CD8-positive, alpha-beta memory T cell (primary cell): ENCODE data around the gene OSMR. TPM values are rescaled to one million over a fixed set of nuclear protein-coding genes. Genes with fewer than 3 reads are reported as not detected.

ENCODE experiments used
- CTCF ChIA-PET: fragments of 350-600 bp; sonication (Branson Sonifier 250); formaldehyde crosslinking; loops from one replicate; lab custom pipeline; 2021; ENCODE audit warnings: antibody characterized with exemption; lab: Charles Lee
- POLR2A ChIA-PET: fragments of 350-600 bp; sonication (Branson Sonifier 250); formaldehyde crosslinking; loops from one replicate; lab custom pipeline; 2021; ENCODE audit warnings: antibody characterized with exemption; lab: Charles Lee
- DNase-seq, 5 donors: peaks; one replicate each; pipeline versions ENCODE4 v3.0.0 to v3.0.0-alpha.2; 2020 to 2022; ENCODE audit warnings: mixed read lengths in 1 of 5
- H3K27ac ChIP-seq: one replicate; pipeline ENCODE4 v1.7.0; 2013; ENCODE audit warnings: low read depth, mild to moderate bottlenecking, low read length, moderate library complexity
- H3K27me3 ChIP-seq: 2 replicates; pipeline ENCODE4 v1.7.0; 2013; ENCODE audit warnings: low read length, mild to moderate bottlenecking; ENCODE audit not compliant: insufficient read depth, poor library complexity, severe bottlenecking
- H3K36me3 ChIP-seq: 2 replicates; pipeline ENCODE4 v1.7.0; 2013; ENCODE audit warnings: mild to moderate bottlenecking, low read length, moderate library complexity; ENCODE audit not compliant: insufficient read depth
- H3K4me1 ChIP-seq: 2 replicates; pipeline ENCODE4 v1.7.0; 2013; ENCODE audit warnings: mild to moderate bottlenecking, low read length, moderate library complexity; ENCODE audit not compliant: insufficient read depth
- H3K4me3 ChIP-seq: 2 replicates; pipeline ENCODE4 v1.7.0; 2013; ENCODE audit warnings: mild to moderate bottlenecking, low read length
- H3K9me3 ChIP-seq: 2 replicates; pipeline ENCODE4 v1.7.0; 2013; ENCODE audit warnings: mild to moderate bottlenecking, low read length
- H3K27ac Mint-ChIP-seq, 8 donors: one replicate each; pipeline ENCODE4 v1.8.0; 2020 to 2021; ENCODE audit warnings: mixed read lengths in 8 of 8, mild to moderate bottlenecking in 6 of 8, inconsistent platforms in 3 of 8, moderate library complexity in 3 of 8
- H3K27me3 Mint-ChIP-seq, 2 donors: one replicate each; pipeline ENCODE4 v1.8.0; 2020 to 2021; ENCODE audit warnings: mixed read lengths in 2 of 2, mild to moderate bottlenecking in 1 of 2, moderate library complexity in 1 of 2
- H3K36me3 Mint-ChIP-seq, 3 donors: one replicate each; pipeline ENCODE4 v1.8.0; 2020 to 2021; ENCODE audit warnings: mixed read lengths in 3 of 3, inconsistent platforms in 1 of 3, mild to moderate bottlenecking in 1 of 3
- H3K4me1 Mint-ChIP-seq, 3 donors: one replicate each; pipeline ENCODE4 v1.8.0; 2020 to 2021; ENCODE audit warnings: mixed read lengths in 3 of 3, inconsistent platforms in 1 of 3, mild to moderate bottlenecking in 1 of 3
- H3K4me3 Mint-ChIP-seq, 7 donors: one replicate each; pipeline ENCODE4 v1.8.0; 2020 to 2021; ENCODE audit warnings: mixed read lengths in 7 of 7, mild to moderate bottlenecking in 6 of 7, moderate library complexity in 4 of 7, inconsistent platforms in 2 of 7
- H3K9me3 Mint-ChIP-seq, 5 donors: one replicate each; pipeline ENCODE4 v1.8.0; 2020 to 2022; ENCODE audit warnings: mixed read lengths in 5 of 5, mild to moderate bottlenecking in 3 of 5, moderate library complexity in 2 of 5, inconsistent platforms in 1 of 5
- polyA plus RNA-seq: library from polyadenylated mRNA; unstranded; fragments of 300-500 nt; fragmentation: Illumina TruSeq; gene quantifications from one replicate; pipeline ENCODE4 v1.2.3, GENCODE V29; 2021
- total RNA-seq, 2 experiments: library from RNA; stranded (reverse); gene quantifications; one replicate each; pipeline ENCODE4 v1.2.3, GENCODE V29; 2021

OSMR gene
- total and polyA plus RNA-seq, 3 experiments from 2014 or later, result not detected

DNA sequence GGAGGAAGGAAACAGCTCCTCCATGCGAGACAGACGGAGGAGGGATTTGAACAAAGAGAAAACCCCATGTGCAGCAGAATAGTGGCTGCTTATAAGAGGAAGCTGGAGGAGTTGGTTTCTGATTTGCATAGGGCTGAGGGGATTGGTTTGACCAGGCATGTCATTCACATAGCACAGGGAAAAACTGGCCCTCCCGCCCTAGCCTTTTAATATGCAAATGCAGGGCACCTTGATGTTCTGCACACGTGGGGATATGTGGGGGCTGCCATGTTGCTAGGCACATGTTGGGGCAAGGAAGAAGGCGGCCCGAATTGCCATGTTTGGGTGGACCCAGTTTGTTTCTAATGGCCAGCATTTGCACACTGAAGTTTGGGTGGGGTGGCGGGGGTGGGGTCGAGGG is 42.2 kb downstream of the OSMR start:
- H3K27ac ChIP-seq, result no peak overlapping the region
- ChIA-PET POLR2A (no interaction called here), CTCF (no interaction called here)
- no peak for DNase-seq
- peaks cover 0 to 3% (median 0%) of the 10 kb centered on the region in 5 donors for H3K9me3 Mint-ChIP-seq
- no peaks in the 10 kb centered on the region for H3K4me1 ChIP-seq
- no peaks in the 10 kb centered on the region for H3K27me3 ChIP-seq
- H3K36me3 Mint-ChIP-seq, result no peaks in the 10 kb centered on the region
- H3K27me3 Mint-ChIP-seq, result peaks cover 13 to 38% of the 10 kb centered on the region in 2 donors
- H3K27ac Mint-ChIP-seq, result no peak overlapping the region
- H3K9me3 ChIP-seq, result no peaks in the 10 kb centered on the region
- H3K4me1 Mint-ChIP-seq, result no peaks in the 10 kb centered on the region
- H3K4me3 Mint-ChIP-seq, result no peak overlapping the region
- no peaks in the 10 kb centered on the region for H3K36me3 ChIP-seq
- no peak overlapping the region for H3K4me3 ChIP-seq

DNA sequence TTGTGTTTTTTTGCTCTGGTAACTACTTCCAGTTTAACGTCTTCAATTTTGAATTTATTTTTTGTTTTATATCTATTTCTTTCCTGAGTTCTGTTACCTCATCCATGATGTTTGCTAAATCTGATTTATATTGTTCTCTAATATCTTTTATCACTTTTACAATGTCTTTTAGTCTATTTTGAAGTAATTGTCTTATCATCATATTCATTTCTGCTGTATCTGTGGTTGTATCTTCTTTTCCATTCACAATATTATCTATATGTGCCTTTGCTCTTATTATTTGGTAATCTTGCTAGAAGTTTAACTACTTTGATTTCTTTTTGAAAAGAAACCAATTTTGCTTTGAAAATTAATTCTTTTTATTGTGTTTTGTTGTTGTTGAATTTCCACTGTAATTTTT is 43.6 kb downstream of the OSMR start:
- DNase-seq, result no peak
- Histone ChIP-seq H3K36me3 (no peaks in the 10 kb centered on the region), H3K27me3 (no peaks in the 10 kb centered on the region), H3K4me3 (no peak overlapping the region), H3K27ac (no peak overlapping the region), H3K9me3 (no peaks in the 10 kb centered on the region), H3K4me1 (no peaks in the 10 kb centered on the region)
- POLR2A ChIA-PET, result no interaction called here
- Mint-ChIP-seq H3K36me3 (no peaks in the 10 kb centered on the region), H3K4me3 (no peak overlapping the region), H3K4me1 (no peaks in the 10 kb centered on the region), H3K9me3 (peaks cover 4 to 13% (median 5%) of the 10 kb centered on the region in 5 donors), H3K27me3 (peaks cover 13 to 38% of the 10 kb centered on the region in 2 donors), H3K27ac (no peak overlapping the region)
- CTCF ChIA-PET, result no interaction called here

DNA sequence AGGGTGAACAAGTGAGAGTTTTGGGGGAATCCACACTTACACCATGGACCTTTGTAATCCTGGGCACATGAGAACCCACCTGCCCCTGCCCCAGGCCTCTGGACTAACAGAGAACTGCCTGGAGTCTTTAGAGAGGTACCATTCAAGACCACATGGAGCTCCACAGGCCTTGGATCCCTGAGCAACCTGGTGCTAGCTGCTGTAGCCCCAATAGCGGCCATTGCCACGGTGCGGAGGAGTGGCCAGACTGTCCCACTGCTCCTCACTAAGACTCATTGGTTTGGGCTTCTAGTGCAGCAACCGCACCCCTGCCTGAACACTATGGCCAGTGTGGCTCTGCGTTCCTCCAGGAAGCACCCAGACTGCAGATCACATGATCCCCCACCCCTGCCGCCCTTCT is 45.8 kb downstream of the OSMR start:
- Histone ChIP-seq H3K9me3 (no peaks in the 10 kb centered on the region), H3K4me3 (no peak overlapping the region), H3K27ac (no peak overlapping the region), H3K27me3 (no peaks in the 10 kb centered on the region), H3K4me1 (no peaks in the 10 kb centered on the region), H3K36me3 (no peaks in the 10 kb centered on the region)
- CTCF ChIA-PET, result no interaction called here
- H3K36me3 Mint-ChIP-seq, result no peaks in the 10 kb centered on the region
- no peak for DNase-seq
- POLR2A ChIA-PET, result no interaction called here
- no peaks in the 10 kb centered on the region for H3K4me1 Mint-ChIP-seq
- peaks cover 13 to 29% of the 10 kb centered on the region in 2 donors for H3K27me3 Mint-ChIP-seq
- H3K27ac Mint-ChIP-seq, result no peak overlapping the region
- peaks cover 5 to 26% (median 17%) of the 10 kb centered on the region in 5 donors for H3K9me3 Mint-ChIP-seq
- H3K4me3 Mint-ChIP-seq, result no peak overlapping the region

DNA sequence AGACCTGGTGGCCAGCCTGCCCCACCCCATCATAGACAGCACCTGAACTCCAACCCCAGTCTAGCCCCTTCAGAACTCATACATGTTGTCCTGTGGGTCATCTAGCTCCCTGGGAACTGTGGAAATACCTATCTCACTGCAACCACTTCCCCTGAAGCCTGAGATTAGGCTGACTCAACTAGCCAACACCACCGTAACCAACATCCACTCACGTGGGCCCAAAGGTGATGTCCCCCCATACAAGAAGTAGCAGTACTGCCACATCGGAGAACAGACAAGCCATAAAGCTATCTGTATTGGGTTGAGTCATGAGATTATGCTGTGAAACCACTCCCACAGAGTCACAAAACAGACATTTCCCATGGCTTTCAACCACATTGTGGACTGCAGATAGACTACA is 46.6 kb downstream of the OSMR start:
- CTCF ChIA-PET, result no interaction called here
- no peak for DNase-seq

DNA sequence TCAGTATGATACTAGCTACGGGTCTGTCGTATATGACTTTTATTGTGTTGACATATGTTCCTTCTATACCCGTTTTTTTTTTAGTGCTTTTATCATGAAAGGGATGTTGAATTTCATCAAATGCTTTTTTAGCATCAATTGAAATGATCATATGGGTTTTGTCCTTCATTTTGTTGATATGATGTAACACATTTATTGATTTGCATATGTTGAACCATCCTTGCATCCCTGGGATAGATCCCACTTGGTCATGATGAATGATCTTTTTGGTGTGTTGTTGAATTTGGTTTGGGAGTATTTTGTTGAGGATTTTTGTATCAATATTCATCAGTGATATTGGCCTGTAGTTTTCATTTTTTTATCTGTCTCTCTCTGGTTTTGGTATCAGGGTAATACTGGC is 50.9 kb downstream of the OSMR start:
- Histone ChIP-seq H3K36me3 (no peaks in the 10 kb centered on the region), H3K4me3 (no peak overlapping the region), H3K4me1 (no peaks in the 10 kb centered on the region), H3K27ac (no peak overlapping the region), H3K27me3 (no peaks in the 10 kb centered on the region), H3K9me3 (no peaks in the 10 kb centered on the region)
- Mint-ChIP-seq H3K27ac (no peak overlapping the region), H3K4me3 (no peak overlapping the region), H3K4me1 (no peaks in the 10 kb centered on the region), H3K9me3 (peaks cover 7 to 32% (median 18%) of the 10 kb centered on the region in 5 donors), H3K27me3 (peaks cover 7 to 30% of the 10 kb centered on the region in 2 donors), H3K36me3 (no peaks in the 10 kb centered on the region)
- no peak for DNase-seq
- POLR2A ChIA-PET, result no interaction called here
- CTCF ChIA-PET, result no interaction called here

More for the DNA sequence above, 46.6 kb downstream of the OSMR start:
- Histone ChIP-seq H3K4me1 (no peaks in the 10 kb centered on the region), H3K4me3 (no peak overlapping the region), H3K9me3 (no peaks in the 10 kb centered on the region), H3K27ac (no peak overlapping the region), H3K36me3 (no peaks in the 10 kb centered on the region), H3K27me3 (no peaks in the 10 kb centered on the region)
- no peaks in the 10 kb centered on the region for H3K4me1 Mint-ChIP-seq
- H3K27ac Mint-ChIP-seq, result no peak overlapping the region
- H3K9me3 Mint-ChIP-seq, result peaks cover 7 to 32% (median 18%) of the 10 kb centered on the region in 5 donors
- peaks cover 13 to 34% of the 10 kb centered on the region in 2 donors for H3K27me3 Mint-ChIP-seq
- H3K4me3 Mint-ChIP-seq, result no peak overlapping the region
- POLR2A ChIA-PET, result no interaction called here
- H3K36me3 Mint-ChIP-seq, result no peaks in the 10 kb centered on the region

DNA sequence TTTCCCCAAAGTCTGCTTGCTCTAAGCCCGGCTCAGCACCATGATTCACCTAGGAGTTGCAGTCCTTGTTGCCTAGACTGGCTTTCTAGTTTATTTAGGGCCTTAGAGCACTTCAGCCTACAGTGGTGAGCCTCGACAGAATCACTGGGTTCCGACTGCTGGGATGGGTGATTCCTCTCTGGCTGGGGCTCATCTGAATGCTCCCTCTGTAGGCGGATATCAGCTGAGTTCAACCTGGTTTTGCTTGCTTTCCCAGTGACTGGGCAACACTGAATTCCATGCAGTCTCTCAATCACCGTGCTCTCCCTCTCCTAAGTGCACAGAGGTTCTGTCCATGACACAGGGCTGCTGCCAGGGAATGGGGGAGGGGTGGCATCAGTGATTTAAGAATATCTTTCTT is 54.1 kb downstream of the OSMR start:
- H3K4me3 Mint-ChIP-seq, result no peak overlapping the region
- Histone ChIP-seq H3K9me3 (no peaks in the 10 kb centered on the region), H3K4me1 (no peaks in the 10 kb centered on the region), H3K4me3 (no peak overlapping the region), H3K27me3 (no peaks in the 10 kb centered on the region), H3K36me3 (no peaks in the 10 kb centered on the region), H3K27ac (no peak overlapping the region)
- peaks cover 2 to 30% of the 10 kb centered on the region in 2 donors for H3K27me3 Mint-ChIP-seq
- ChIA-PET POLR2A (no interaction called here), CTCF (no interaction called here)
- peaks cover 4 to 26% (median 5%) of the 10 kb centered on the region in 5 donors for H3K9me3 Mint-ChIP-seq
- H3K4me1 Mint-ChIP-seq, result no peaks in the 10 kb centered on the region
- DNase-seq, result no peak
- H3K27ac Mint-ChIP-seq, result no peak overlapping the region
- peaks cover 0 to 8% (median 3%) of the 10 kb centered on the region in 3 donors for H3K36me3 Mint-ChIP-seq

DNA sequence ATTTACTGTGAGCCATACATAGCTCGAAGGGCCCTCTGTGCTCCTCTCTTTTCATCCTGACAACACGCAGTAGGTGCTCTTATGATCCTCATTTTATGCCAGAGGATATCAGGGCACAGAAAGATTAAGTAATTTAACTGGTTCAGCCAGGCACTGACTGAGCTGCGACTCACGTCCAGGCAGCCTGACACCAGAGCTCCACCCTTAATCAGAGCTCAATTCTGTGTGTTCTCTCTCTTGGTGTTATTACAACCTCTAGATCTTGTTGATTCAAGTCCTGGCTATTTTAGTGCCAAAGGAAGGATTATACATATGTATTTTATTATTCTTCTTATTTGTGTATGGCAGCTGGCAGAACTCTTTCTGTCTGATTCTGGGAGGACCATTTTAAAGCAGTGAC is 59.7 kb downstream of the OSMR start:
- no peaks in the 10 kb centered on the region for H3K4me1 Mint-ChIP-seq
- no peak for DNase-seq
- no peaks in the 10 kb centered on the region for H3K4me1 ChIP-seq
- H3K27me3 ChIP-seq, result no peaks in the 10 kb centered on the region
- no peak overlapping the region for H3K4me3 ChIP-seq
- no peaks in the 10 kb centered on the region for H3K9me3 ChIP-seq
- H3K36me3 ChIP-seq, result no peaks in the 10 kb centered on the region
- ChIA-PET POLR2A (no interaction called here), CTCF (no interaction called here)
- no peak overlapping the region for H3K27ac Mint-ChIP-seq
- H3K9me3 Mint-ChIP-seq, result peaks cover 4 to 18% (median 11%) of the 10 kb centered on the region in 5 donors
- peaks cover 0 to 11% (median 3%) of the 10 kb centered on the region in 3 donors for H3K36me3 Mint-ChIP-seq
- H3K4me3 Mint-ChIP-seq, result no peak overlapping the region
- no peak overlapping the region for H3K27ac ChIP-seq
- H3K27me3 Mint-ChIP-seq, result peaks cover 10 to 49% of the 10 kb centered on the region in 2 donors

DNA sequence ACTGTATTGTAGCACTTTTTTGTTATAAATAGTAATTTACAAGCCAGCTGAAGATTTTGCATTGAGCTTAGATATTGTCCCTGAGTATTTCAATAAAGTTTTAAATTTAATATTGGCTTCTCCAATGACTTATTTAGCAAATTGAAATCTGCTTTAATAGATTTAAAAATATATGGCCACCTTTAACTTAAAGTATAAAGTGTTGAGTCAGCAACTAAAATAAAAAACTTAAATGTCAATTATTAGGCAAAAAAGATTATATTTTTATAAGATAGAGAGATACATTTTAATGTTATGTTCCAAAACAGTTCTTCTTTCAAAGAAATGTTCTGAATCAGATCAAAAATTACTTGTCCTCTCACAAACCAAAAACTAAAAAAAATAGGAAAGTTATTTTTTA is 60.7 kb downstream of the OSMR start:
- no peak overlapping the region for H3K27ac Mint-ChIP-seq
- H3K36me3 Mint-ChIP-seq, result peaks cover 0 to 15% (median 3%) of the 10 kb centered on the region in 3 donors
- ChIA-PET CTCF (no interaction called here), POLR2A (no interaction called here)
- H3K4me3 Mint-ChIP-seq, result no peak overlapping the region
- Histone ChIP-seq H3K4me1 (no peaks in the 10 kb centered on the region), H3K27ac (no peak overlapping the region), H3K9me3 (no peaks in the 10 kb centered on the region), H3K27me3 (no peaks in the 10 kb centered on the region), H3K36me3 (no peaks in the 10 kb centered on the region), H3K4me3 (no peak overlapping the region)
- peaks cover 15 to 47% of the 10 kb centered on the region in 2 donors for H3K27me3 Mint-ChIP-seq
- no peaks in the 10 kb centered on the region for H3K4me1 Mint-ChIP-seq
- H3K9me3 Mint-ChIP-seq, result peaks cover 4 to 19% (median 11%) of the 10 kb centered on the region in 5 donors
- no peak for DNase-seq
